ENCODE data around the gene C1QTNF6.

The C1QTNF6 gene

GRCh38 chr22:37199103-37199759, 11.2 kb upstream of the C1QTNF6 start (continued):
- TF ChIP-seq ZSCAN18 (tag by site-specific recombination; IDR thresholded peaks at IDR 0.05) (no peak), ZNF169 (tag by site-specific recombination; IDR thresholded peaks at IDR 0.05) (no peak), OVOL3 (tag by site-specific recombination; IDR thresholded peaks at IDR 0.05) (no peak), ZNF335 (tag by site-specific recombination; conservative IDR thresholded peaks at IDR 0.05) (peak; percentile 93), ZBTB7A (tag by site-specific recombination; IDR thresholded peaks at IDR 0.05; ENCODE audit: low read depth) (peak; percentile 52; the same call in 1 of the 2 replicates), ZNF280D (tag by site-specific recombination; IDR thresholded peaks at IDR 0.05) (no peak), ZNF658 (tag by site-specific recombination; IDR thresholded peaks at IDR 0.05) (no peak), ZNF239 (tag by site-specific recombination; IDR thresholded peaks at IDR 0.05) (no peak), GFI1B (tag by site-specific recombination; IDR thresholded peaks at IDR 0.05) (no peak), ZNF629 (tag by site-specific recombination; IDR thresholded peaks at IDR 0.05) (peak; percentile 48), ZNF248 (tag by site-specific recombination; IDR thresholded peaks at IDR 0.05) (no peak), ZNF571 (tag by site-specific recombination; IDR thresholded peaks at IDR 0.05) (no peak), ZBTB11 (tag by site-specific recombination; conservative IDR thresholded peaks at IDR 0.05; ENCODE audit: low read depth) (peak; percentile 80), ZNF624 (tag by site-specific recombination; IDR thresholded peaks at IDR 0.05) (no peak), ZBTB1 (tag by site-specific recombination; IDR thresholded peaks at IDR 0.05) (peak; percentile 85), ZNF140 (tag by site-specific recombination; IDR thresholded peaks at IDR 0.05) (no peak), ZNF362 (tag by site-specific recombination; IDR thresholded peaks at IDR 0.05) (no peak), ZNF398 (tag by site-specific recombination; IDR thresholded peaks at IDR 0.05) (peak; percentile 6; the same call in 1 of the 2 replicates), ZNF544 (tag by site-specific recombination; IDR thresholded peaks at IDR 0.05) (no peak), KLF10 (tag by site-specific recombination; IDR thresholded peaks at IDR 0.05) (no peak), ZIC2 (tag by site-specific recombination; IDR thresholded peaks at IDR 0.05) (peak; percentile 13; the same call in 1 of the 2 replicates), ZXDB (tag by site-specific recombination; IDR thresholded peaks at IDR 0.05) (peak; percentile 74), BCL11B (tag by site-specific recombination; IDR thresholded peaks at IDR 0.05; ENCODE audit: low read depth) (0 out of 2 replicates have a peak, but pooled peaks have one; percentile 22), ZNF548 (tag by site-specific recombination; IDR thresholded peaks at IDR 0.05) (no peak), ZNF18 (tag by site-specific recombination; IDR thresholded peaks at IDR 0.05) (no peak), OSR2 (tag by site-specific recombination; IDR thresholded peaks at IDR 0.05) (peak; percentile 4; the same call in 1 of the 2 replicates), KLF9 (tag by site-specific recombination; IDR thresholded peaks at IDR 0.05; ENCODE audit: low read depth) (peak; percentile 36), ZNF664 (tag by site-specific recombination; IDR thresholded peaks at IDR 0.05) (no peak)
